Activated T-helper 2 cell treated with anti-CD3 and anti-CD28 coated beads, Interferon-gamma antibody, Interleukin-2, Interleukin-4, amounts not matched to agents 10 μg/mL and 5 μg/mL and 100 μg/mL, durations not matched to agents 14 hours and 24 hours and 36 hours (primary cell): ENCODE data around the gene TRAPPC5. TPM values are rescaled to one million over a fixed set of nuclear protein-coding genes. Genes with fewer than 3 reads are reported as not detected.
A peak's percentile ranks its signal among the peaks of the same experiment; 100 is the strongest.

Experiments
- DNase-seq: peaks from one replicate; pipeline ENCODE4 v3.0.0; 2021; ENCODE audit warnings: low spot score
- H3K27ac Mint-ChIP-seq: one replicate; pipeline ENCODE4 v1.8.0; 2021; ENCODE audit warnings: mixed read lengths
- H3K27me3 Mint-ChIP-seq: one replicate; pipeline ENCODE4 v1.8.0; 2021; ENCODE audit warnings: low read depth, mixed read lengths
- H3K36me3 Mint-ChIP-seq: one replicate; pipeline ENCODE4 v1.8.0; 2021; ENCODE audit warnings: low read depth, mixed read lengths
- H3K4me1 Mint-ChIP-seq: one replicate; pipeline ENCODE4 v1.8.0; 2021; ENCODE audit warnings: low read depth, mixed read lengths
- H3K4me3 Mint-ChIP-seq: one replicate; pipeline ENCODE4 v1.8.0; 2021; ENCODE audit warnings: low read depth, mild to moderate bottlenecking, moderate library complexity, mixed read lengths
- H3K9me3 Mint-ChIP-seq: one replicate; pipeline ENCODE4 v1.8.0; 2021; ENCODE audit warnings: mixed read lengths
- intact Hi-C: fragments of 100-400 bp; cut with micrococcal nuclease; formaldehyde crosslinking; loops from one replicate; pipeline ENCODE4 v1.15.1; 2023
- total RNA-seq: library from RNA; stranded (reverse); gene quantifications from 2 replicates; pipeline ENCODE4 v1.2.3, GENCODE V29; 2022

TRAPPC5 gene
- total RNA-seq, 1 donor from 2014 or later: 88.9 TPM

DNA sequence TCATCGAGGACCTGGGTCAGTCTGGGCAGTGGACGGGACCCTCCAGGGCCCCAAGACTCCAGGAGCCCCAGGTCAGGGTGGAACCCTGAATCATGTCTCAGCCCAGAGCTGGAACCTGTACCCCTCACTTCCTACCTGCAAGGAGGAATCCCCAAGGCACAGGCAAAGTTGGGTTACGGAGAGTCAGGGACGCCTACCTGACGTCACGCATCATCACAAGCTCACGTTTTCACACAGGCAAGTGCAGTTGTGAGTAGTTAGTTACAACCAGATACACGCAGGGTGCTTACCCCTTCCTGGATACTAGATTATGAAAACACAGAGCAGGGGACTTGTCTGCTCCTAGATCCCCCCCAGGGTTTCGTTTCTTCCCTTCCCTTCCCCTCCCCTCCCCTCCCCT lies 9.8 kb upstream of the TRAPPC5 start:
- no peak overlapping the region for H3K27ac Mint-ChIP-seq
- peaks cover 33% of the 10 kb centered on the region for H3K27me3 Mint-ChIP-seq
- DNase-seq: no peak
- intact Hi-C loops: no loop called here
- H3K4me3 Mint-ChIP-seq: peak overlapping the region; percentile 54
- H3K36me3 Mint-ChIP-seq: no peaks in the 10 kb centered on the region
- peaks cover 9% of the 10 kb centered on the region for H3K4me1 Mint-ChIP-seq
- peaks cover 3% of the 10 kb centered on the region for H3K9me3 Mint-ChIP-seq

DNA sequence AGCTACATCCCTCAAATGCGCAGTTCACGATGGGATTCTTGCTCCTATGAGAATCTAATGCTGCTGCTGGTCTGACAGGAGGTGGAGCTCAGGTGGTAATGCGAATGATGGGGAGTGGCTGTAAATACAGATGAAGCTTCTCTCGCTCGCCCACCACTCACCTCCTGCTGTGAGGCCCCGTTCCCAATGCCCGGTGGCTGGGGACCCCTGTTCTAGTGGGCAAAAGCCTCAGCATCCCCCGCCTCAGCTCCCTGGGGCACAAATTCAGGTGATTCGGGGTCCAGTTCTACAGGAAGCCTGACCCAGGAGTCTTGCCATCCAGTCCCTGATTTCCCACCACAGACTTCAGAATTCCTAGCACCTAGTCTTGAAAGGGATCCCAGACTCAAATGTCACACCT lies 8.1 kb upstream of the TRAPPC5 start:
- DNase-seq: no peak
- H3K36me3 Mint-ChIP-seq: no peaks in the 10 kb centered on the region
- no peak overlapping the region for H3K4me3 Mint-ChIP-seq
- H3K27me3 Mint-ChIP-seq: peaks cover 42% of the 10 kb centered on the region
- H3K27ac Mint-ChIP-seq: no peak overlapping the region
- peaks cover 20% of the 10 kb centered on the region for H3K4me1 Mint-ChIP-seq
- H3K9me3 Mint-ChIP-seq: peaks cover 3% of the 10 kb centered on the region
- intact Hi-C loops: no loop called here

DNA sequence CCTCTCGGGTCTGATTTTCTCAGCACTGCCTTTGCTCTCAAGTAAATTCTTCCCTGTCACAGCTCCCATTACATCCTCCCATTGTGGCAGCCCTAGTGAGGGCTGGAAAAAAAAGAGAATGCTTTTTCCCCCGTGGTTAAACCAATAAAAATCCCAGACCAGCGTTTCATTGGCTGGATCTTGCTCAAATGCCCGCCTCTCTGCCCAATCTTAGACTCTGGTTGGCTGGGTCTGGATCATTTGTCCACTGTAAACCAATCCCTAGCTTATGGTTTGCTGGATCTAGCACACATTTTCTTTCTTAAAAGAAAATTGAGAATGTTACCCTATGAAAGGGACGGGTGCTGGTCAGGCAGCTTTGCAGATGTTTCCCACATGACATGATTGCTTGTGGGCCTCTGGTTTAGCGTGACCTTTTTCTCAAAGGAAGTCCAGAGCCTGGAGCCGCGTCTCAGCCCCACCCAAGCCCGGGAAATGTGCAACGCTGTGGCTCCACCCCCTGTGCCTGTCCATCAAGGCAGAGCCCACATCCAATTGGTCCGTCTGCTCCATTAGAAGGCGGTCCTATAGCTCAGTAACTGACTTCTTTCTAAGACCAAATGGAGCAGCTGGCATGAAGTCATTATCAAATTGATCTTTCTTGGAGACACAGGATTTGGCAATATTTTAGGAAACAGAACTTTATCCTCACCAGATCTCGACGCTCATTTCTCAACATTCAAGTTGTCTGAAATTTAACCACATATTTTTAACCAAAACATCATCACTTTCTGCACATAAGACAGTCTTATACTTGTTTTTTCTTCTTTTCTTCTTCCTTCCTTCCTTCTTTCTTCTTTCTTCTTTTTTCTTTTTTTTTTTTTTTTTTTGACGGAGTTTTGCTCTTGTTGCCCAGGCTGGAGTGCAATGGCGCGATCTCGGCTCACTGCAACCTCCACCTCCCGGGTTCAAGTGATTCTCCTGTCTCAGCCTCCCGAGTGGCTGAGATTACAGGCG lies 6.3 kb upstream of the TRAPPC5 start:
- Mint-ChIP-seq H3K27me3 (peaks cover 51% of the 10 kb centered on the region), H3K4me1 (peaks cover 31% of the 10 kb centered on the region), H3K4me3 (no peak overlapping the region), H3K9me3 (peaks cover 3% of the 10 kb centered on the region), H3K27ac (no peak overlapping the region), H3K36me3 (no peaks in the 10 kb centered on the region)
- intact Hi-C loops: no loop called here
- peak; percentile 25 for DNase-seq

DNA sequence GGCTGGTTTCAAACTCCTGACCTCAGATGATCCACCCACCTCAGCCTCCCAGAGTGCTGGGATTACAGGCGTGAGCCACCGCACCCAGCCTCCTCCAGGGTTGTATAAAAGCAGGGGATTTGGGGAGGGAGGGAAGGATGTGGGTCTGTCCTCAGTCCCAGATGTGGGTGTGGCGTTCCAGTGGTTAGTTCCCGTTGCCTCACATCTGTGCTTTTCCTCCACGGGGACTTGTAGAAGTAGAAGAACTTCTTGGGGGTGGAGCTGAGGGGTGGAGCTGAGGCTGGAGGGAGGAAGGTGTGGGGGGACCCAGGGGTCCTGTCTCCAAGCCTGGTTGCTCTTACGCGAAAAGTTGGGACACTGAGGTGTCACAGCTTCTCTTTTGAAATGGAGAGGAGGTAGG lies 4.3 kb upstream of the TRAPPC5 start:
- no peaks in the 10 kb centered on the region for H3K36me3 Mint-ChIP-seq
- intact Hi-C loops: no loop called here
- H3K4me3 Mint-ChIP-seq: no peak overlapping the region

DNA sequence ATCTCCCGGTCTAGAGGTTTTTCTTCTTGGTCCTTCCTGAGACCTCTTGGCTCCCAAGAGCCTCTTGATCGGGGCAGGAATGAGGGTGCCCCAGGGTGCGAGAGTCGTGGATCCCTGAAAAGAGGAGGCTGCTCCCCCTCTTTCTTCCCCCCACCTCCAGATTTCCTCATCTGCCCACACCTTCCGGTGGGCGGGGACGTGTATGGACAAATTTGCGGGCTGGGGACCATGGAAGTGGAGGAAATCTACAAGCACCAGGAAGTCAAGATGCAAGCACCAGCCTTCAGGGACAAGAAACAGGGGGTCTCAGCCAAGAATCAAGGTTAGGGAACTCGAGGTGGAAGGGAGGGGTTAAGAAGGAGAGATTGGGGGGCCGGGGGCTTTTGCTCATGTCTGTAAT lies 3.8 kb upstream of the TRAPPC5 start, which contains the start of gene MCEMP1:
Gene MCEMP1 (plus strand): TSS at position 237 of the 400 bp plus-strand sequence. CDS start 31 bp downstream, at position 268.
- Mint-ChIP-seq H3K27ac (no peak within 1 kb of the TSS), H3K36me3 (peaks cover 2% of the 10 kb centered on the region), H3K4me1 (peaks cover 39% of the 10 kb centered on the region), H3K27me3 (peaks cover 36% of the 10 kb centered on the region), H3K9me3 (peaks cover 3% of the 10 kb centered on the region), H3K4me3 (no peak within 1 kb of the TSS)
- intact Hi-C loops: no loop called here
- DNase-seq: no peak

More for the DNA sequence above, 4.3 kb upstream of the TRAPPC5 start:
- peaks cover 3% of the 10 kb centered on the region for H3K9me3 Mint-ChIP-seq
- peaks cover 39% of the 10 kb centered on the region for H3K27me3 Mint-ChIP-seq
- no peak overlapping the region for H3K27ac Mint-ChIP-seq
- H3K4me1 Mint-ChIP-seq: peaks cover 36% of the 10 kb centered on the region
- DNase-seq: no peak

DNA sequence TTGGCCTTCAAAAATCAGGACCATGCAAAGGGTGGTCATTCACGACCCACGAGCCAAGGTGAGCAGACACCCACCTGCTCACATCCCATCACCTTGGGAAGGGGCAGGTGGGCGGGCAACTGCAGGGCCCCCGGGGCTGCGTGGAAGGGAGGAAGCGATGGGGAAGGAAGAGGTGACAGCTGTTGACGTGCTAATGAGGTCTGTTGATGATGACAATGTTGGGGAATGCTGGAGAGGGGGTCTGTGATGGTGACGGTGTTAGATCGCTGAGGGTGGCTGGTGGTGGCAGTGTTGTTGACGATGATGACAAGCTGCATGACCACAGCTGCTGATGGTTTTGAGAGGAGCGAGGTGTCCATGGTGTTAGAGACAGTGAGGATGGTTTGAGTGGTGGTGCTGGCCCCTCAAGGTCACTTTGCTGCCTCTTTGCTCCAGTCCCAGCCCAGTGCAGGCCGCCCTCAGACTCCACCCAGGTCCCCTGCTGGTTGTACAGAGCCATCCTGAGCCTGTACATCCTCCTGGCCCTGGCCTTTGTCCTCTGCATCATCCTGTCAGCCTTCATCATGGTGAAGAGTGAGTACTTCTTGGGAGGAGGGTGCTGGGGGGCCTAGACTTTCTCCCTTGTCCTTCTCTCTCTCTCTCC lies 2.8 kb upstream of the TRAPPC5 start:
- peaks cover 40% of the 10 kb centered on the region for H3K4me1 Mint-ChIP-seq
- peaks cover 3% of the 10 kb centered on the region for H3K9me3 Mint-ChIP-seq
- intact Hi-C loops: no loop called here

DNA sequence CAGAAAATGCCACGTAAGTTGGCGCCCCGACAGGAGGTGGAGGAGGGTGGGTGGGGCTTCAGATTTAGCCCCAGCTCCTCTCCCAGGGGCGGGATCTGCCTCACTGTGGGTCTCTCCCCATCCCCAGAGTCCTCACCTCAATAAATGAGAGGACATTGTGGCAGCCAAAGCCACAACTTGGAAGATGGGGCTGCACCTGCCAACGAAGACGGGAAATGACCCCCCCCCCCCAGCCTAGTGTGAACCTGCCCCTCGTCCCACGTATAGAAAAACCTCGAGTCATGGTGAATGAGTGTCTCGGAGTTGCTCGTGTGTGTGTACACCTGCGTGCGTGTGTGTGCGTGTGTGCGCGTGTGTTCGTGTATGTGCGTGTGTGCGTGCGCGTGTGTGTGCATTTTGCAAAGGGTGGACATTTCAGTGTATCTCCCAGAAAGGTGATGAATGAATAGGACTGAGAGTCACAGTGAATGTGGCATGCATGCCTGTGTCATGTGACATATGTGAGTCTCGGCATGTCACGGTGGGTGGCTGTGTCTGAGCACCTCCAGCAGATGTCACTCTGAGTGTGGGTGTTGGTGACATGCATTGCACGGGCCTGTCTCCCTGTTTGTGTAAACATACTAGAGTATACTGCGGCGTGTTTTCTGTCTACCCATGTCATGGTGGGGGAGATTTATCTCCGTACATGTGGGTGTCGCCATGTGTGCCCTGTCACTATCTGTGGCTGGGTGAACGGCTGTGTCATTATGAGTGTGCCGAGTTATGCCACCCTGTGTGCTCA lies 1.5 kb upstream of the TRAPPC5 start:
- H3K27me3 Mint-ChIP-seq: peaks cover 27% of the 10 kb centered on the region
- peak overlapping the region; percentile 42 for H3K4me3 Mint-ChIP-seq
- H3K9me3 Mint-ChIP-seq: peaks cover 3% of the 10 kb centered on the region
- peak overlapping the region; percentile 18 for H3K27ac Mint-ChIP-seq
- peaks cover 40% of the 10 kb centered on the region for H3K4me1 Mint-ChIP-seq
- H3K36me3 Mint-ChIP-seq: peaks cover 10% of the 10 kb centered on the region
- peak; percentile 53 for DNase-seq
- intact Hi-C loops: loop anchor here (1.0 kb wide), 1 partner anchor 111 kb away; no protein-coding TSS in a partner anchor

More for the DNA sequence above, 2.8 kb upstream of the TRAPPC5 start:
- no peak for DNase-seq
- Mint-ChIP-seq H3K27ac (no peak overlapping the region), H3K4me3 (no peak overlapping the region), H3K36me3 (peaks cover 7% of the 10 kb centered on the region), H3K27me3 (peaks cover 35% of the 10 kb centered on the region)

DNA sequence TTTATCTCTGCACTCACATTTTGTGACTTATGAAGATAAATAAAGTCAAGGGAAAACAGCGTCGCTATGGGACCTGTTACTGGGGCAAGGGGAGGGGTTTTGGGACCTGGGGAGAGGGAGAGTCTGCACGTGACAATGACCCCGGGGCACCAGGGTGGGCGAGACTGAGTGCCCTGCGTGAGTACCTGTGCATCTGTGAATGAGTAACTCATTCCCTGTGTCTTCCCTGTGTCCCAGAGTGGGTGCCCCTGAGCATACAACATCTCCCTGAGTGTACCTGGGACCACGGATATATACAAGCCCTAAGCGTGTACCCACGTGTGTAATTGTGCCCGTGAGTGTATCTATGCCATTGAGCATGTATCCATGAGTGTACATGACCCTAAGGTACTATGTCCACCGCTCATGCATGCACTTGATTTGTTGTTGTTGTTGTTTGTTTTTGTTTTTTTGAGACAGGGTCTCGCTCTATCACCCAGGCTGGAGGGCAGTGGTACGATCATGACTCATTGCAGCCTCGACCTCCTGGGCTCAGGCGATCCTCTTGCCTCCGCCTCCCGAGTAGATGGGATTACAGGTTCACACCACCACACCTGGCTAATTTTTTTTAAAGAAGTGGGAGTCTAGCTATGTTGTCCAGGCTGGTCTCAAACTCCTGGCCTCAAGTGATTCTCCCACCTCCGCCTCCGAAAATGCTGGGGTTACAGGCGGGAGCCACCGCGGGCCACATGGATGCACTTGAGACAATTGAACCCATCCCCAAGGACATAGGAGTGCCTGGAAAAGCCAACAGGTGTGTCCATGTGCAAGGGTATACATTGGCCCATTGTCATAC lies 645 bp upstream of the TRAPPC5 start:
- Mint-ChIP-seq H3K27ac (peak overlapping the region; percentile 55), H3K4me3 (peak overlapping the region; percentile 47), H3K27me3 (peaks cover 25% of the 10 kb centered on the region), H3K4me1 (peaks cover 40% of the 10 kb centered on the region), H3K36me3 (peaks cover 10% of the 10 kb centered on the region), H3K9me3 (no peaks in the 10 kb centered on the region)
- intact Hi-C loops: loop anchor here (1.0 to 2.0 kb wide), 3 partner anchors 28 to 112 kb away; partner anchors contain the start of genes PET100 and XAB2
- no peak for DNase-seq

DNA sequence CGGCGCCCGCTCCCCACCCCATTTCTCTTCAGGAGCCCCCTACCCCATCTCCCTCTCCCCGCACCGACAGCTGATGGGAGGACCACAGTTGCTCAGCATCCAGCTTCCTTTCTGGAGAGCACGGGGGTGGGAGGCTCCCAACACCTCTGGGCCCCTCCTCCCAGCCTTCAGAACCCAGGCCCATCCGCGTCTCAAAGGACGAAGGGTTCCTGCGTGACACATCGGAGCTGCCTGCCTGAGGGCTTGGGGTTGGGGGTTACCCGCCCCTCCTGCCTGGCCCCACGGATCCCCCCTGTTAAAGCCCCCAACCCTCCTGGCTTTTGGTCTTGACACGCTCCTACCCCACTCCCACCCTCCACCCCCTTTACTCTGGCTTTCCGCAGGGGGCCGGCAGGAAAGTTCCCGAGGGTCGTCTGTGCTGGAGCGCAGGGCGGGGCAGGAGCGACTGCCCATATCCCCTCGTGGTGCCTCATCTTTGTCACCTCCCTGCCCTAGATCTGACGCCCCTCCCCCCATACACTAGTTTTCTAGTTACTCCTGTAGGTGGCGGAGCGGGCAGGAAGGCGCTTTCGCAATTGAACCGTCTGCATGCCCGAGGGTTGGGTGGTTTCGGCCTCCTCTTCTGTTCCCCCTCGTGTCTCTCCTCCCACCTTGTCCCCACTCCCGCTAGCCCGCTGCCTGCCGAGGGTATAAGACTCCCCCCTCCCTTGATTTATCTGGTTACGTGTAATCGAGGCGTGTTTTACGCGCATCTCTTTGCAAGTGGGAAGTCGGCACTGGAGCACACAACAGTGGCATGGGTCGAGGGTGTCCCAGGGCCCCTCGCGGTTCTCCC lies 924 bp downstream of the TRAPPC5 start:
- H3K4me3 Mint-ChIP-seq: peak overlapping the region; percentile 90
- H3K36me3 Mint-ChIP-seq: peaks cover 14% of the 10 kb centered on the region
- DNase-seq: peak; percentile 75
- H3K9me3 Mint-ChIP-seq: no peaks in the 10 kb centered on the region
- peaks cover 21% of the 10 kb centered on the region for H3K27me3 Mint-ChIP-seq
- peak overlapping the region; percentile 93 for H3K27ac Mint-ChIP-seq
- intact Hi-C loops: loop anchor here (1.0 to 2.0 kb wide), 2 partner anchors 53 to 118 kb away; partner anchors contain the start of genes PET100 and XAB2
- peaks cover 34% of the 10 kb centered on the region for H3K4me1 Mint-ChIP-seq

DNA sequence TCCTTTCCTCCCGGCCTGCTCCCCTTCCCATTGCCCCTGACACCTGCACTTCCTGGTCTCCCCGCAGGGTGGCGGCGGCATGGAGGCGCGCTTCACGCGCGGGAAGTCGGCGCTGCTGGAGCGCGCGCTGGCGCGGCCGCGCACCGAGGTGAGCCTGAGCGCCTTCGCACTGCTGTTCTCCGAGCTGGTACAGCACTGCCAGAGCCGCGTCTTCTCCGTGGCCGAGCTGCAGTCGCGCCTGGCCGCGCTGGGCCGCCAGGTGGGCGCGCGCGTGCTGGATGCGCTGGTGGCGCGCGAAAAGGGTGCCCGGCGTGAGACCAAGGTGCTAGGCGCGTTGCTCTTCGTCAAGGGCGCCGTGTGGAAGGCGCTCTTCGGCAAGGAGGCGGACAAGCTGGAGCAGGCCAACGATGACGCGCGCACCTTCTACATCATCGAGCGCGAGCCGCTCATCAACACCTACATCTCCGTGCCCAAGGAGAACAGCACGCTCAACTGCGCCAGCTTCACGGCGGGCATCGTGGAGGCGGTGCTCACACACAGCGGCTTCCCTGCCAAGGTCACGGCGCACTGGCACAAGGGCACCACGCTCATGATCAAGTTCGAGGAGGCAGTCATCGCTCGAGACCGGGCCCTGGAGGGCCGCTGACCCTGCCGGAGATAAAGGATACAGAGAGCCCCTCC lies 1.7 kb downstream of the TRAPPC5 start:
- intact Hi-C loops: no loop called here
- no peaks in the 10 kb centered on the region for H3K9me3 Mint-ChIP-seq
- H3K36me3 Mint-ChIP-seq: peaks cover 14% of the 10 kb centered on the region
- H3K4me1 Mint-ChIP-seq: peaks cover 29% of the 10 kb centered on the region
- H3K27ac Mint-ChIP-seq: no peak overlapping the region
- peaks cover 14% of the 10 kb centered on the region for H3K27me3 Mint-ChIP-seq
- H3K4me3 Mint-ChIP-seq: peak overlapping the region; percentile 90
- no peak for DNase-seq
